ENCODE results near the gene SPRTN. TPM values are rescaled to one million over a fixed set of nuclear protein-coding genes. Genes with fewer than 3 reads are reported as not detected.

Gene SPRTN
- polyA plus RNA-seq, 1 of the 3 experiments (the other 2 are of a cell fraction): 17.3 TPM

GRCh38 chr1:231385416-231385748 is 47.3 kb downstream of the SPRTN start:
- TF ChIP-seq YY1 (IDR thresholded peaks at IDR 0.05; ENCODE audit: low read depth) (no peak), USF2 (IDR thresholded peaks at IDR 0.05; ENCODE audit: borderline replicate concordance, low read depth, low read length) (no peak), NFIC (IDR thresholded peaks at IDR 0.05; ENCODE audit: borderline replicate concordance) (no peak)
- Histone ChIP-seq H3K9me3 (no peaks in the 10 kb centered on the region), H3K4me3 (ENCODE audit: low read depth in 2 of 2, low read length in 1 of 2) (no peak overlapping the region), H3K27ac (ENCODE audit: low read depth in 2 of 2, low read length in 1 of 2) (no peak overlapping the region), H3K36me3 (replicated peaks in 1 of 2; ENCODE audit: control insufficient read depth in 1 of 2, insufficient read depth in 2 of 2, low read length in 1 of 2) (no peaks in the 10 kb centered on the region), H3K9me2 (no peaks in the 10 kb centered on the region), H3K79me2 (ENCODE audit: insufficient read depth) (peaks cover 96% of the 10 kb centered on the region), H2AFZ (ENCODE audit: low read depth) (no peak overlapping the region), H3K4me2 (no peak overlapping the region), H4K20me1 (ENCODE audit: insufficient read depth) (0 out of 2 replicates have a peak, but pooled peaks cover 11% of the 10 kb centered on the region), H3K4me1 (ENCODE audit: control insufficient read depth in 1 of 2, insufficient read depth in 2 of 2, low read depth in 1 of 2, low read length in 1 of 2) (peaks cover 5 to 14% of the 10 kb centered on the region in 2 experiments; a peak in 3 of 4 replicates), H3K9ac (no peak overlapping the region), H3K27me3 (ENCODE audit: insufficient read depth) (no peaks in the 10 kb centered on the region), H3F3A (replicated peaks; ENCODE audit: insufficient read depth) (peaks cover 12% of the 10 kb centered on the region)
- DNase-seq: no peak
- WGBS (ENCODE audit: low lambda C conversion rate): 92% methylated on average over 2 of the region's 2 CpGs
- CTCF ChIA-PET: interaction anchor here (0.8 to 1.4 kb wide), 2 partner anchors 23 to 28 kb away, joined by 3 read pairs; no protein-coding TSS in a partner anchor
- POLR2A ChIA-PET: no interaction called here

GRCh38 chr1:231386466-231386865 is 48.4 kb downstream of the SPRTN start:
- CTCF ChIA-PET: interaction anchor here (1.4 kb wide), 1 partner anchor 24 kb away, joined by 3 read pairs; no protein-coding TSS in a partner anchor
- H3K79me2 ChIP-seq (ENCODE audit: insufficient read depth): peaks cover 96% of the 10 kb centered on the region
- H3F3A ChIP-seq (replicated peaks; ENCODE audit: insufficient read depth): peaks cover 14% of the 10 kb centered on the region

GRCh38 chr1:231387770-231388669 is 49.9 kb downstream of the SPRTN start:
- Histone ChIP-seq H3K9me2 (no peaks in the 10 kb centered on the region), H3K4me1 (ENCODE audit: control insufficient read depth in 1 of 2, insufficient read depth in 2 of 2, low read depth in 1 of 2, low read length in 1 of 2) (peaks cover 8 to 23% of the 10 kb centered on the region in 2 experiments), H2AFZ (ENCODE audit: low read depth) (no peak overlapping the region), H3K36me3 (replicated peaks in 1 of 2; ENCODE audit: control insufficient read depth in 1 of 2, insufficient read depth in 2 of 2, low read length in 1 of 2) (no peaks in the 10 kb centered on the region), H3K27me3 (ENCODE audit: insufficient read depth) (no peaks in the 10 kb centered on the region), H3K9ac (no peak overlapping the region), H3K4me2 (peak overlapping the region; percentile 50; the same call in 1 of the 2 replicates), H3K27ac (ENCODE audit: low read depth in 2 of 2, low read length in 1 of 2) (peak overlapping the region; percentile 14 to 79), H3K9me3 (no peaks in the 10 kb centered on the region), H3K4me3 (ENCODE audit: low read depth in 2 of 2, low read length in 1 of 2) (no peak overlapping the region), H4K20me1 (ENCODE audit: insufficient read depth) (no peaks in the 10 kb centered on the region), H3F3A (replicated peaks; ENCODE audit: insufficient read depth) (peaks cover 18% of the 10 kb centered on the region), H3K79me2 (ENCODE audit: insufficient read depth) (peaks cover 97% of the 10 kb centered on the region)
- peak; percentile 88 for TF ChIP-seq PBX3 (IDR thresholded peaks at IDR 0.05)
- no peak for TF ChIP-seq USF2 (IDR thresholded peaks at IDR 0.05; ENCODE audit: borderline replicate concordance, low read depth, low read length)
- peak; percentile 55 for TF ChIP-seq JUND (IDR thresholded peaks at IDR 0.05)
- peak; percentile 35; the same call in 1 of the 2 replicates for TF ChIP-seq TCF12 (IDR thresholded peaks at IDR 0.05)
- 0 out of 4 replicates have a peak, but pooled peaks of 1 of the 2 experiments have one; percentile 36 for TF ChIP-seq EP300 (IDR thresholded peaks at IDR 0.05; ENCODE audit: borderline replicate concordance in 1 of 2, low read depth in 1 of 2, low read length in 1 of 2)
- 63% methylated on average over 5 of the region's 5 CpGs for WGBS (ENCODE audit: low lambda C conversion rate)
- CTCF ChIA-PET: interaction anchor here (0.8 to 1.1 kb wide), 2 partner anchors 20 to 166 kb away, joined by 3 to 5 read pairs; no protein-coding TSS in a partner anchor
- DNase-seq: no peak
- POLR2A ChIA-PET: no interaction called here

More at GRCh38 chr1:231386466-231386865, 48.4 kb downstream of the SPRTN start:
- H3K27ac ChIP-seq (ENCODE audit: low read depth in 2 of 2, low read length in 1 of 2): no peak overlapping the region
- no peak for TF ChIP-seq MXI1 (IDR thresholded peaks at IDR 0.05; ENCODE audit: low read depth, low read length)
- H2AFZ ChIP-seq (ENCODE audit: low read depth): no peak overlapping the region
- POLR2A ChIA-PET: no interaction called here
- DNase-seq: no peak
- H3K9me2 ChIP-seq: no peaks in the 10 kb centered on the region
- H3K36me3 ChIP-seq (replicated peaks in 1 of 2; ENCODE audit: control insufficient read depth in 1 of 2, insufficient read depth in 2 of 2, low read length in 1 of 2): no peaks in the 10 kb centered on the region
- H3K4me1 ChIP-seq (ENCODE audit: control insufficient read depth in 1 of 2, insufficient read depth in 2 of 2, low read depth in 1 of 2, low read length in 1 of 2): peaks cover 5 to 19% of the 10 kb centered on the region in 2 experiments; a peak in 3 of 4 replicates
- no peaks in the 10 kb centered on the region for H3K9me3 ChIP-seq
- H3K4me2 ChIP-seq: no peak overlapping the region
- H4K20me1 ChIP-seq (ENCODE audit: insufficient read depth): 0 out of 2 replicates have a peak, but pooled peaks cover 6% of the 10 kb centered on the region
- H3K4me3 ChIP-seq (ENCODE audit: low read depth in 2 of 2, low read length in 1 of 2): no peak overlapping the region
- no peak overlapping the region for H3K9ac ChIP-seq
- no peaks in the 10 kb centered on the region for H3K27me3 ChIP-seq (ENCODE audit: insufficient read depth)
